ENCODE data around the gene ALG9. TPM values are rescaled to one million over a fixed set of nuclear protein-coding genes. Genes with fewer than 3 reads are reported as not detected.

The ALG9 gene
- polyA plus RNA-seq, 1 donor (not counting 4 experiments of a cell fraction or from before 2014, with no cell fraction given), result 27.2 TPM

DNA sequence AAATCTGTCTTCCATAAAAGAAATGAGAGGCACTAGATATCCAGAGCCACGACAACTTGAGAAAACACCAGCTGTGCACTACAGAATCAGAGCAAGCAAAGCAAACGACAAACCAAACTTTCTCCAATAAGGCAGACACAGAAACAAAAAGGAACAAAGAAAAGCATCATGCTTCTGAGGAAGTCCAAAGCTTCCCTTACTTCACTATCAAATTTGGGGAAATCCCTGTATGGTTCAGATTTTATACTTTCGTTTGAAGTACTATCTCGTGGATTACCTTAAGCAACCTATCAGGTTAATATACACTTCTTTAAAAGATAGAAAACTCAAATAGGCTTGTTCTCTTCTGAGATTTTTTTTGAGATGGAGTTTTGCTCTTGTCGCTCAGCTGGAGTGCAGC is 27.7 kb downstream of the ALG9 start:
- Histone ChIP-seq H3K27ac (ENCODE audit: control insufficient read depth, insufficient read depth, low read length) (no peak overlapping the region), H3K9me1 (ENCODE audit: control insufficient read depth, extremely low read depth, insufficient read depth, low read length) (no peaks in the 10 kb centered on the region), H3K9me3 (ENCODE audit: control insufficient read depth, low read depth, low read length) (no peaks in the 10 kb centered on the region), H3K4me3 (ENCODE audit: control insufficient read depth in 2 of 3, extremely low read depth in 1 of 3, insufficient read depth in 2 of 3, low read depth in 1 of 3, low read length in 3 of 3) (no peak overlapping the region), H4K20me1 (ENCODE audit: control insufficient read depth, extremely low read depth, insufficient read depth, low read length) (no peaks in the 10 kb centered on the region), H3K79me2 (ENCODE audit: control insufficient read depth, insufficient read depth, low read length) (no peaks in the 10 kb centered on the region), H3K4me2 (ENCODE audit: control insufficient read depth, extremely low read depth, insufficient read depth, low read depth, low read length) (no peak overlapping the region), H3K9ac (ENCODE audit: control insufficient read depth, extremely low read depth, insufficient read depth, low read length) (no peak overlapping the region), H3K27me3 (ENCODE audit: control insufficient read depth, extremely low read depth, insufficient read depth, low read length) (no peaks in the 10 kb centered on the region), H2AFZ (ENCODE audit: control insufficient read depth, low read length) (no peak overlapping the region), H3K4me1 (ENCODE audit: control insufficient read depth, extremely low read depth, insufficient read depth, low read length) (no peaks in the 10 kb centered on the region), H3K36me3 (ENCODE audit: control insufficient read depth in 2 of 2, extremely low read depth in 1 of 2, insufficient read depth in 2 of 2, low read length in 2 of 2) (peaks cover 7 to 12% of the 10 kb centered on the region in 2 experiments)
- DNase-seq (ENCODE audit: low read depth, low spot score) (no peak), FAIRE-seq (no peak)
- TF ChIP-seq CTCF (optimal IDR thresholded peaks at IDR 0.05 in 1 of 3, IDR thresholded peaks at IDR 0.05 in 1 of 3, conservative IDR thresholded peaks at IDR 0.05 in 1 of 3; ENCODE audit: extremely low read depth in 1 of 3, insufficient read depth in 2 of 3, low read length in 3 of 3) (no peak), EZH2 (IDR thresholded peaks at IDR 0.05; ENCODE audit: low read length) (no peak)
- dilution Hi-C loops (cut with MboI; ENCODE audit: extremely low pct_ligation_motif_present, low sequenced_read_pairs), result no loop called here

GRCh38 chr11:111841370-111842053 is 29.9 kb downstream of the ALG9 start:
- no peak overlapping the region for H3K4me2 ChIP-seq (ENCODE audit: control insufficient read depth, extremely low read depth, insufficient read depth, low read depth, low read length)
- H3K27me3 ChIP-seq (ENCODE audit: control insufficient read depth, extremely low read depth, insufficient read depth, low read length), result no peaks in the 10 kb centered on the region
- H3K9ac ChIP-seq (ENCODE audit: control insufficient read depth, extremely low read depth, insufficient read depth, low read length), result no peak overlapping the region
- TF ChIP-seq CTCF (optimal IDR thresholded peaks at IDR 0.05 in 1 of 3, IDR thresholded peaks at IDR 0.05 in 1 of 3, conservative IDR thresholded peaks at IDR 0.05 in 1 of 3; ENCODE audit: extremely low read depth in 1 of 3, insufficient read depth in 2 of 3, low read length in 3 of 3) (peak; percentile 74 to 96 (median 85)), EZH2 (IDR thresholded peaks at IDR 0.05; ENCODE audit: low read length) (no peak)
- H3K9me1 ChIP-seq (ENCODE audit: control insufficient read depth, extremely low read depth, insufficient read depth, low read length), result no peaks in the 10 kb centered on the region
- H3K79me2 ChIP-seq (ENCODE audit: control insufficient read depth, insufficient read depth, low read length), result no peaks in the 10 kb centered on the region
- peaks cover 7 to 12% of the 10 kb centered on the region in 2 experiments for H3K36me3 ChIP-seq (ENCODE audit: control insufficient read depth in 2 of 2, extremely low read depth in 1 of 2, insufficient read depth in 2 of 2, low read length in 2 of 2)
- FAIRE-seq (peak; percentile 92), DNase-seq (ENCODE audit: low read depth, low spot score) (peak; percentile 36)
- dilution Hi-C loops (cut with MboI; ENCODE audit: extremely low pct_ligation_motif_present, low sequenced_read_pairs), result no loop called here
- H4K20me1 ChIP-seq (ENCODE audit: control insufficient read depth, extremely low read depth, insufficient read depth, low read length), result no peaks in the 10 kb centered on the region
- H3K9me3 ChIP-seq (ENCODE audit: control insufficient read depth, low read depth, low read length), result no peaks in the 10 kb centered on the region
- H3K27ac ChIP-seq (ENCODE audit: control insufficient read depth, insufficient read depth, low read length), result no peak overlapping the region
- no peaks in the 10 kb centered on the region for H3K4me1 ChIP-seq (ENCODE audit: control insufficient read depth, extremely low read depth, insufficient read depth, low read length)
- peak overlapping the region; percentile 33 for H2AFZ ChIP-seq (ENCODE audit: control insufficient read depth, low read length)
- no peak overlapping the region for H3K4me3 ChIP-seq (ENCODE audit: control insufficient read depth in 2 of 3, extremely low read depth in 1 of 3, insufficient read depth in 2 of 3, low read depth in 1 of 3, low read length in 3 of 3)
